Gastroesophageal sphincter (tissue), 3 donors: ENCODE results near the gene DNAH7.

ENCODE experiments used
- CTCF ChIP-seq, 4 experiments: fragments of 200-600 bp in 2 of 4; fragments of 450-650 bp in 2 of 4; sonication (generic) in 1 of 4; IDR thresholded peaks; one replicate each; pipeline ENCODE4 v1.5.1; 2017 to 2019; ENCODE audit warnings: antibody characterized with exemption in 4 of 4, mild to moderate bottlenecking in 2 of 4, moderate library complexity in 2 of 4
- EP300 ChIP-seq: sonication (generic); formaldehyde crosslinking; IDR thresholded peaks from one replicate; pipeline ENCODE4 v1.6.1; 2017; ENCODE audit warnings: antibody characterized with exemption, mild to moderate bottlenecking
- POLR2A ChIP-seq, 2 donors: fragments of 450-650 bp; IDR thresholded peaks; one replicate each; pipeline ENCODE4 v1.6.1; 2017; ENCODE audit warnings: antibody characterized with exemption in 2 of 2, mild to moderate bottlenecking in 2 of 2, moderate library complexity in 1 of 2
- POLR2AphosphoS5 ChIP-seq: sonication (generic); formaldehyde crosslinking; IDR thresholded peaks from one replicate; pipeline ENCODE4 v1.6.1; 2017; ENCODE audit warnings: antibody characterized with exemption

DNA sequence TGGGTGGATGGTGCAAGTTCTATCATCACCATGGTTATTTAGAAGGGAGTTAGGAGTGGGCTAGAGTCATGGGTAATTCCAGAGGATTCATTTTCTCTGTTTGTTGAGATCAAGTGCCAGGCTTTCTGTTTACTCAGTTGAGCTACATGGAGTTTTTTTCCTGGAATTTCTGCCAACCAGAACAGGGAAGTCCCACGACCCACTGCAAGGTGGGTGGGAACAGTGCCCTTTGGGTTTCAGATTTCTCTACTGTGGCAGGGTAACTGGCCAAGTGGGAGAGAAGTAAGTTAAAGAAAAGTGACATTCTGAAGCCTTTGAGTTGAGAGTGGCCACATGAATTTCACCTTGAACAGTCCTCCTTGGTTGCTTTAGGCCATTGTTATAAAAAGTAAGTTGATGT, 272.8 kb downstream of the DNAH7 start:
- no peak for TF ChIP-seq POLR2AphosphoS5
- no peak for TF ChIP-seq POLR2A (IDR thresholded peaks at IDR 0.05)
- no peak for TF ChIP-seq CTCF (IDR thresholded peaks at IDR 0.05)
- no peak for TF ChIP-seq EP300
